HG03354 (cell line): ENCODE results near the gene GAR1.
"Not testable (repeated sequence)": the region's sequence is repeated elsewhere in the genome, so short reads cannot be mapped to it uniquely, and the experiment has no call there.

ENCODE experiments used
- ATAC-seq: cut with Tn5 transposase; IDR thresholded peaks from one replicate; pipeline ENCODE4 v1.9.1; 2021; ENCODE audit warnings: mild to moderate bottlenecking; ENCODE audit not compliant: unreplicated experiment, poor library complexity, severe bottlenecking

GAR1 gene

DNA sequence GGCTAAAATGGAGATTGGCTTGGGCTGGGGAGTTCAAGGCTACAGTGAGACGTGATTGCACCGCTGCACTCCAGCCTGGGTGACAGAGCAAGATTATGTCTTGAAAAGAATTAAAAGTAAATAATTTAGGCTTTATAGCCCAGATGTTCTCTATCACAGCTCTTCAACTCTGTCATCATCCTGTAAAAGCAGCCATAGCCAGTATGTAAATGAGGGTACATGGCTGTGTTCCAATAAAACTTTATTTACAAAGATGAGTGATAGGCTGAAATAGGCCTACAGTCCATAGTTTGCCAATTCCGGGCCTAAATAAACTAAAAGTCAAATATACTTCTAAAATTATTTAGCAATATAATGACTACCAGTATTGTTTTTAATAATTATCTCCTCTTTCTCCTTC is 21.4 kb downstream of the GAR1 start:
- no peak for ATAC-seq

DNA sequence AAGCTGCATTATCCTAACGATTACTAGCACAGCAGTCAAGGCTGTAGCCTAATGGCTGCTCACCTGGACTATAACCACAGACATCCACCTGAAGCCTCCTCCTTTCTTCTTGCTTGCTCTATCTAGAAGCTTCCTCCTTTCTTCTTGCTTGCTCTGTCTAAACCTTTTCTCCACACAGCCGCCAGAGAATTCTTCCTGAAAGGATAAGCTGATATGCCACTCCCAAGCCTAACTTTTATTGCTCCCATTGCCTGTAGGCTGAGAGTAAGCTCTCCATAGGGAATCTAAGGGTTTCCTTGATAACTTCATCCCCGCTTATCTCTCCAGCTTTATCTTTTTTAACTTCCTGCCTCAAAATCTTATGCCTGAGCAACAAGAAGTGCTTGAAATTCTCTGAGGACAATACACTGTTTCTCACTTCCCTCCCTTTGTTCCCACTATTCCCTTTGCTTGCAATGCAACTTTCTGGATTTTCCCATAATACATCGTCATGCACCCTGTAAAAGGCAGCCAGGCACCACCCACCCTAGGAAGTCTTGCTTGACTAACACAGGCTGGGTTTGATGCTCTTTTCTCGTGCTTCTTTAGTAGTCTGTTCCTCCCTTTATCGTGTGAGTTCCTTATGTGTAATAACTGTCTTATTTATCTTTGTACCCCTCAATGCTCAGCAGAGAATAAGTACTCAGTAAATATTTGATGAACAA is 31.0 kb downstream of the GAR1 start:
- no peak for ATAC-seq

DNA sequence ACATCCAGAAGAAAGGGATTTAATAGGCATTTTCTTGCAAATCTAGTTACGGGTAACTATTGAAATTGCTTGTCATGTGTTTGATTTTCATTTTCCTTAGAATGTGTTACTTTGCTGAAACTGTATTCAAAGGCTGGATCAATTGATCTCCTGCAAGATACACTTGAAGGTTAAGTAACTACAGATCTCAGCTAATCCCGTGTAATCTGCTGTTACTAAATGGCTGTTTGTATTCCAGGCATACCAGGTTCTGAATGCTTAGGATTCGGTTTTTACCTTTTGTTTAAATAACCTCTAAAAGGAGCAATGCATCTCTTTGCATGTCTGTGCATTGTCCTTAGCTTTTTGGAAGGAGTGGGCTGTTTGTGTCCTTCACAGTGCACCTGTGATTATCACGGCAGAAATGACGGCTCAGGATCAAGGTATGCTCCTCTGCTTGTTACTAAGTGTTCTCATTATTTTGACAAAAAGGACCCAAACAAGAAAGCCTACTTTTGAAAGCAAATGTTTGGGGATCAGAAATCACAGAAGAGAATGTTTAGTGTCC is 32.4 kb downstream of the GAR1 start, which contains the start of gene LRIT3:
Gene LRIT3 (plus strand): TSS at position 212 of the 547 bp plus-strand sequence. CDS start 95 bp downstream, at position 307.
- ATAC-seq: no peak

DNA sequence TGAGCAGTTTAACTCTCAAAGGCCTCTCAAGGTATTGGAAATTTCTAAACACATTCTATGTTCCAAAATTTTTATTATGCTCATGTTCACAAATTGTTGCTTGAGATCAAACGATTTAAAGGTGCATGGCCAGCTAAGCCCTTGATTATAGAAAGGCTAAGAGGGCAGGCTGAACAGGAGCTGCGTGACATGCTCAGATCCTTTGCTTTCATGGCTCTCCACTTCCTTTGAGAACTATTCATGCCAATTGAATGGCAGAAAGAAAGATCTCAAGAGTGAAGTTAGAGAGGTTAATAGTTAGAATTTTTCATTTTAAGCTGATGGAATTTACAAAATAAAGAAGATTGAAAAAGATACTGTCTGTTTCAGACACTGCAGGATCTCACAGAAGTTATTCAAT is 32.9 kb downstream of the GAR1 start:
- no peak for ATAC-seq

DNA sequence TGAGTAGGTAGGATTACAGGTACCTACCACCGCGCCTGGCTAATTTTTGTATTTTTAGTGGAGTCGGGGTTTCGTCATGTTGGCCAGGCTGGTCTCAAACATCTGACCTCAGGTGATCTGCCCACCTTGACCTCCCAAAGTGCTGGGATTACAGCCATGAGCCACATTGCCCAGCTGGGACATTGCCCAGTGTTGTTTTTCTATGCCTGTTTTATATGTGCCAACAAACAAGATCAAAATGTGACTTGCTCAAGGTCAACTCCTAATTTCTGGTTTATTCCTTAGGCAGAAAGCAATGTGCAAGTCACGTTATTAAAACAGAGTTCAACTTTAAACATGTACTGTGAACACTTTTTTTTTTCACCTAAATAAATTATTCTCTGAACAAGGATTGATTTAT is 35.0 kb downstream of the GAR1 start:
- ATAC-seq: no peak

DNA sequence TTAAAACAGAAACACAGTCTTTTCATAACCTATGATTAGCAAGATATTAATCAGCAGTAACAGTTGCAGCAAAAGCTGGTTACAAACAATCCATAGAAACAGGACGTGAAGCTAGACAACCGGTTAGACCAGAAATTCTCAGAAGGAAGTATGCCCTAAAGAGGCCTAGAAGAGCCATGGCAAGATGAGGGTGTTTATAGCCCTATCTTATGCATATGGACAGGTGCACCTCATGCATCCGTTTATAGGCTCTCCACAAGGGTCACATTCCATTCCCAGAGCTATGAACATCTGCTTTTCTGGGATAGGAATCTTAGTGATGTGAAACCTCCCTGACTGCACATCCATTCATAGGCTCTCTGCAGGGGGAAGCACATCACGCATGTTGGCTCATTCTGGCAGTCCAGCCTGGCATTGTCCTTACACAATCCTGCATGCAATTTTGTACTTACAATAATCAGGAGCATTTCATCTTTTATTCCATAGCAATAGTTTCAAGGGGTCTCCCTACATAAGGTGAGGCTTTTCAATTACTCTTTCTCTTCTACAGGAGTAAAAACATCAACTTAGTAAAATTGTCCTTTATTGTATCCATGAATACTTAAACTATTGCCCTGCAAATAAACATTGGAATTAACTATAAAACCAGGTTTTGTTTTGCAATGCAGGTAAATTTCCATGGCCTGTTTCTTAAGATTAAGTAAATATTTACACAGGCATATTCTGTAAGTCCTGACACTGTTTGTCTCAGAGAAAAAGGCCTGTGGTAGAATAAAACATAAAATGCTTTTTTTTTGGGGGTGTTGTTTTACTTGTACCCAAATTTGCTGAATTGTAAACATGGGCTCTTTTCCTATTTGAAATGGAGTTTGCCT is 44.1 kb downstream of the GAR1 start:
- not testable (repeated sequence) for ATAC-seq

DNA sequence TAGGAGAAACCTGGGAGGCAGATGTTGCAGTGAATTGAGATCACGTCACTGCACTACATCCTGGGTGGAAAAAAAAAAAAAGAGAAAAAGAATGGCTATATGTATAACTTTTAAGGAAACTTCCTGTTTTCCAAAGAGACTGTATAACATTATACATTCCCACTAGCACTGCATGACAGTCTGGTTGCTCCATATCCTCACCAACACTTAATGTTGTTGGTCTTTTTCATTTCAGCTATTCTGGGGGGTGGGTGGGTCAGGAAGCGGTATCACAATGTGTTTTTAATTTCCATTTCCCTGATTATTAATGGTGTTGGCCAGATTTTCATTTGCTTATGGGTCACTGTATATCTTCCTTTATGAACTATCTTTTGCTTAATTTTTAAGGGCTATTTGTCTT is 45.7 kb downstream of the GAR1 start:
- ATAC-seq: no peak

DNA sequence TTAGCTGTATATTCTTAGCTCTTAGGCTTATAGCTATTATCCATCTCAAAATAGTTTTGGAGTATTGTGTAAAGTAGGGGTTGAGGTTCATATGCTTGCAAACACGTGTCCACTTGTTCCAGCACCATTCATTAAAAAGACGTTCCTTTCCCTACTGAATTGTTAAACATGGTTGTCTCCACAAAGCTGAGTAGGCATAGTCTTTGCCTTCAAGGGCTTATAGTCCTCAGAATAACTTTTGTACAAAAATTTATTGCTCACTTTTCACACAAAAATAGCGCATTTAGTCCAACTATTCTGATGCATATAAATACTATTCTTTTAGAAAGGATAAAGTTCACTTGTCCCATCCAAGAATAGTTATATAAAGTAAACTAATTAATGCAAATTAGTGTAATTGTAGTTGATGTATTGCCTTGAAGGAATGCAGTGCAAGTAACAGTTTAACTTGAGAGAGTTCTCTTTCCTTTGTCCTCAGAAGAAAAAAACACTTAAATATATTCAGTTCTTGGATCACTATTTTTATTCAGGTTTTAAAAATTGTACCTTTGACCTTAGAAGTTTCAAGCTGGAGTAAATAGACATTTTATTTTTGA is 46.5 kb downstream of the GAR1 start:
- ATAC-seq: no peak

DNA sequence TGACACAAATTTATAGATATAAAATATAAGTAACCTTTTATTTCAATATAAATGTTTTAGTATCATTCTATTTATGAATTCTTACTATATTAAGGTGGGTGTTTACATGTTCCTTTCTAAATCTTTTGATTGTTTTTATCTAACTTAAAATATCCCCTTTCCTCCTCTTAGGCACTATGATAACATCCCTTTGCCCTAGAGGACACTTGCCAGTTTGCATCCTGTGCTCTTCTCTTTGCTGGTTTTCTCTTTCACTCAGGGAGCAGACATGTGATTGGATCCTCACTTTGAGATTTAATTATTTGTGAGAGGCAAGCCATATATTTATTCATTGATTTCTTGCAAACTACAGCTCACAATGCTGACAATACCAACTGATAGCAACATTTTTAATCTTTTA is 48.6 kb downstream of the GAR1 start:
- ATAC-seq: no peak

DNA sequence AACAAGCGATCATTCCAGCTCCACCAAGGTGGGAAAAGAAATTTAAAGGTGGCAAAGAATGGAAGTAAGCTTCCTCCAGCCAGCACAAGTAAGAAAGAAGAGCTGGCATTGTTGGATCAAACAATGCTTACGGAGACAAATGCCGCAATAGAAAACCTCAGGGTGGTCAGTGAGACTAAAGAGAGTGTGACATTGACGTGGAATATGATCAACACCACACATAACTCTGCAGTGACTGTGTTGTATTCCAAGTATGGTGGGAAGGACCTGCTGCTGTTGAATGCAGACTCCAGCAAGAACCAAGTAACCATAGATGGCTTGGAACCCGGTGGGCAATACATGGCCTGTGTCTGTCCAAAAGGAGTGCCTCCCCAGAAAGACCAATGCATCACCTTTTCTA is 54.5 kb downstream of the GAR1 start:
- ATAC-seq: no peak

DNA sequence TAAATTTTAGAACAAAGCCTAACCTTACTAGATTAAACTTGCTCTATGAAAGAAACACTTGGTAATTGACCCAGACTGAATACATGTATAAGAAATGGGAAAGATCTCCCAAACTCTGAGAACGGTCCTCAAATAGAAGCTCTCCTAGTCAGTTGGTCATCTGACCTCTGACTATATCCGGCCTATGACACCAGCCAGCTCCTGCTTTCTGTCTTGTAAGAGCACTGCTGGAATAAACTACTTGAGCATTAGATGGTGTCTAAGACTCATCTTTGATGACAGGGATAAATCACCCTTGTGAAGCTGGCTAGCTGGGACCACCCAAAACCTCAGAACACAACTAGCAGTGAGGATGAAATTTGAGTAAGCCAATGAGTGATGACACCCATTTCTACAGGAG is 56.5 kb downstream of the GAR1 start:
- ATAC-seq: no peak

DNA sequence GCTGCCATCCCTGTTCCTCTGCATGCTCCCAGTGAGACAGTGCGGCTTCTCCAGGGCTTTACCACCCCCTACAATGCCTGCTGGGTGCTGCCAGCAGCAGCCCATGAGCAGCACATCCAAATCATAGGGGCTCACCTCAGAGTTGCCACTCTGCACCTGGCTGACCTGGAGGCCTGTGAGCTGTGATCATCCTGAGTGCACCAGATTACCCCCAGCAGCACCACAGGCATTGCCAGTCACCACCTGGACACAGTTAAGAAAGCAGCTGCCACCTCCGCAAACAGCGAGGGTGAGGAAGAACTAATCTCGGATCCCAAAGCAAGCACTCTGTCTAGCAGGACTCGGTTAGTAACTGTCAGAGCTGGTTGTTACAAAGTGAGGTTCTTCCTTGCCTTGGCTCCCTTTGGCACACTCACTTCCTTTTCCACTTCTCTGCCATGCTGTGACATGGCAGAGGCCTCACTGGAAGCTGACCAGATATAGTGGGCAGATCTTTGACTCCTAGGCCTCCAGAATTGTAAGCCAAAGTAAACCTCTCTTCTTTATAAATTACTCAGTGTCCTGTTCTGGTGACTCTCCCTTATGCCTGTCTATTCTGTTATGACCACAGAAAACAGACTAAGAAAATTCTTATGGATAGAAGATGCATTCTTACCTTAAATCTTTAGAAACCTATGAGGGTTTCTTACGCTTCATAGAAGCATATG is 57.5 kb downstream of the GAR1 start:
- ATAC-seq: no peak

DNA sequence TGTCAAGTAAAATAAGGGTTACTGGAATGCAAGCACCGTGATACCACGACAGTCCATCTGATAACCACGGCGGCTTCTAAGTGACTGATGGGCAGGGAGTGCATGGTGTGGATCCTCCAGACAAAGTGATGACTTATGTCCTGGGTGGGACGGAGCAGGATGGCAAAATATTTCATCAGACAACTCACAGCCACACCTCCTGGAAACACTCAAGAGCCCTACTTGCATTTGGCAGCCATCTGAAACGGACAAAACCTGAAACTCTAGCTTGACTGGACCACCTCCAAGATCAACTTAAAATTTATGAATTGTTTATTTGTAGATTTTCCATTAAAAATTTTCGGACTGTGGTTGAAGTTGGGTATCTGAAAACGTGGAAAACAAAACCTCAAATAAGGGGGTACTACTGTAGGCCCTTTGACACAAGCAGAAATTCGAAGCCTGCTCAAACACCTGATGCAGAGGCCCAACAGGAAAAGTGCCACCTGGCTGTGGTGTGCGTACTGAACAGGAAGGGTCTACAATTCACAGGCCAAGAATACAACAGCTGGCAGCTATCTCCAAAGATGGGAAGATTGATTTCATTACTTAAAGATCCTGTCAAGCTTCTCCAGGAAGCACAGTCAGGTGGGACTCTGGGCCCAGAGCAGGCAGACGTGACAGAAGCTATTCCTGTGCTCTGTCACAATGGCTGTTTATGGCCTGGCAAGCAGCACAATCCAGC is 58.4 kb downstream of the GAR1 start:
- no peak for ATAC-seq
